HepG2 (cell line): ENCODE data around the gene NAP1L4. TPM values are rescaled to one million over a fixed set of nuclear protein-coding genes. Genes with fewer than 3 reads are reported as not detected.
A peak's percentile ranks its signal among the peaks of the same experiment; 100 is the strongest.

Experiments used
- ATAC-seq: fragments of 200-7000 bp; cut with Tn5 transposase; 3 replicates; pipeline ENCODE4 v1.9.1; 2020; ENCODE audit warnings: mild to moderate bottlenecking, moderate library complexity
- BruUV-seq: library from RNA; stranded (reverse); fragments of 400-500 nt; replicated peaks from 2 replicates; lab custom pipeline; 2021; lab: Mats Ljungman, UMichigan
- CTCF ChIA-PET: fragments of 300-600 bp; formaldehyde crosslinking; extraction: SDS; loops from one replicate; lab custom pipeline; 2021; ENCODE audit warnings: low total read pairs, inconsistent platforms, low intra/inter-chr PET ratio; lab: Yijun Ruan, JAX
- POLR2A ChIA-PET: fragments of 350-600 bp; sonication (Branson Sonifier 250); formaldehyde crosslinking; loops from one replicate; lab custom pipeline; 2020; ENCODE audit warnings: antibody characterized with exemption, inconsistent platforms; lab: Yijun Ruan, JAX
- DNase-seq: peaks from one replicate; pipeline ENCODE4 v3.0.0-alpha.2; 2015; ENCODE audit warnings: low spot score
- FAIRE-seq: peaks from 3 replicates; lab custom pipeline; 2011; peaks lifted over from hg19 to GRCh38; lab: Jason Lieb, UNC
- H2AFZ ChIP-seq: one replicate; pipeline ENCODE4 v1.6.1; 2011; ENCODE audit warnings: low read length, inconsistent platforms
- H3K27ac ChIP-seq: fragments of 300-600 bp; 3 replicates; pipeline ENCODE4 v1.8.0; 2011; ENCODE audit warnings: mixed run types, mild to moderate bottlenecking, mixed read lengths, low read length, inconsistent platforms; ENCODE audit not compliant: insufficient read depth; ENCODE audit errors: extremely low read length
- H3K27me3 ChIP-seq, 2 experiments: fragments of 200-600 bp in 1 of 2; 2 replicates in 1 of 2; 3 replicates in 1 of 2; pipeline versions ENCODE4 v1.6.0 to v1.8.0; 2011; ENCODE audit warnings: low read length in 2 of 2, mild to moderate bottlenecking in 2 of 2, moderate library complexity in 2 of 2, inconsistent platforms in 1 of 2; ENCODE audit not compliant: insufficient read depth in 2 of 2, control insufficient read depth in 1 of 2
- H3K36me3 ChIP-seq, 2 experiments: fragments of 200-600 bp in 1 of 2; replicated peaks in 1 of 2; 2 replicates in 1 of 2; 3 replicates in 1 of 2; pipeline versions ENCODE4 v1.5.1 to v1.8.0; 2011; ENCODE audit warnings: low read length in 2 of 2, inconsistent platforms in 1 of 2; ENCODE audit not compliant: insufficient read depth in 2 of 2, control insufficient read depth in 1 of 2
- H3K4me1 ChIP-seq: 2 replicates; pipeline ENCODE4 v1.5.1; 2012; ENCODE audit warnings: low read length, inconsistent platforms; ENCODE audit not compliant: insufficient read depth
- H3K4me2 ChIP-seq: 2 replicates; pipeline ENCODE4 v1.6.0; 2011; ENCODE audit warnings: low read depth, low read length, inconsistent platforms
- H3K4me3 ChIP-seq, 3 experiments: fragments of 200-600 bp in 1 of 3; sonication (generic), shearing (Covaris generic) in 1 of 3; replicated peaks in 1 of 3; 2 replicates each; pipeline ENCODE4 v1.5.1; 2011 to 2016; ENCODE audit warnings: low read length in 3 of 3, inconsistent platforms in 2 of 3, low read depth in 2 of 3, mild to moderate bottlenecking in 2 of 3, control low read depth in 1 of 3, mixed read lengths in 1 of 3; ENCODE audit not compliant: insufficient read depth in 1 of 3
- H3K79me2 ChIP-seq: one replicate; pipeline ENCODE4 v1.6.1; 2011; ENCODE audit warnings: low read length, inconsistent platforms; ENCODE audit not compliant: insufficient read depth
- H3K9ac ChIP-seq: 2 replicates; pipeline ENCODE4 v1.6.0; 2011; ENCODE audit warnings: mild to moderate bottlenecking, low read depth, low read length, inconsistent platforms; ENCODE audit not compliant: insufficient read depth
- H3K9me3 ChIP-seq: 2 replicates; pipeline ENCODE4 v1.5.1; 2012; ENCODE audit warnings: mild to moderate bottlenecking, low read length
- H4K20me1 ChIP-seq: 2 replicates; pipeline ENCODE4 v1.6.0; 2011; ENCODE audit warnings: inconsistent platforms, mild to moderate bottlenecking, low read length, moderate library complexity; ENCODE audit not compliant: insufficient read depth
- BHLHE40 ChIP-seq: IDR thresholded peaks from 2 replicates; pipeline ENCODE4 v1.6.1; 2011; ENCODE audit warnings: low read length, improper control_type of control experiment
- CREB1 ChIP-seq, 2 experiments: fragments of 450-650 bp in 1 of 2; IDR thresholded peaks; 2 replicates each; pipeline ENCODE4 v1.6.1; 2016 to 2017; ENCODE audit warnings: control low read depth in 1 of 2, mild to moderate bottlenecking in 1 of 2, missing compliant biosample characterization in 1 of 2, missing genetic modification characterization in 1 of 2
- ETV5 ChIP-seq: IDR thresholded peaks from 2 replicates; pipeline ENCODE4 v1.6.1; 2018; ENCODE audit warnings: missing biosample characterization, missing genetic modification reagents, inconsistent platforms, borderline replicate concordance
- KAT7 ChIP-seq: IDR thresholded peaks from 2 replicates; pipeline ENCODE4 v1.6.1; 2018; ENCODE audit warnings: borderline replicate concordance, missing compliant biosample characterization
- MAFK ChIP-seq, 2 experiments: IDR thresholded peaks in 1 of 2; conservative IDR thresholded peaks in 1 of 2; 2 replicates each; pipeline ENCODE4 v1.6.1; 2011; ENCODE audit warnings: improper control_type of control experiment in 2 of 2, low read length in 2 of 2
- U2AF1 ChIP-seq: fragments of 200-400 bp; formaldehyde crosslinking; optimal IDR thresholded peaks from 2 replicates; pipeline ENCODE3; 2017; ENCODE audit warnings: mild to moderate bottlenecking, low read depth, low read length
- YY1 ChIP-seq: IDR thresholded peaks from 2 replicates; pipeline ENCODE4 v1.6.1; 2011; ENCODE audit warnings: low read length, low read depth, moderate library complexity, mild to moderate bottlenecking; ENCODE audit not compliant: insufficient read depth, insufficient replicate concordance
- ZKSCAN1 ChIP-seq: fragments of 150-350 bp; IDR thresholded peaks from 2 replicates; pipeline ENCODE4 v1.6.1; 2014; ENCODE audit warnings: low read length
- ZNF296 ChIP-seq: sonication (generic); formaldehyde crosslinking; conservative IDR thresholded peaks from 2 replicates; pipeline ENCODE4 v1.5.0; 2020; ENCODE audit warnings: mild to moderate bottlenecking, missing genetic modification reagents
- ZNF556 ChIP-seq: sonication (generic); formaldehyde crosslinking; IDR thresholded peaks from 2 replicates; pipeline ENCODE4 v1.4.0; 2020; ENCODE audit warnings: mild to moderate bottlenecking, missing genetic modification reagents, borderline replicate concordance
- WGBS: methylation state at CpG from one replicate; pipeline ENCODE4 v1.1.6; 2017; ENCODE audit warnings: low lambda C conversion rate; 5-methylcytosine and 5-hydroxymethylcytosine counted together
- in situ Hi-C: cut with HindIII; loops from 2 replicates; pipeline ENCODE4 v1.10.0; 2017; ENCODE audit warnings: low pct_unique_long_range_greater_than_20kb; ENCODE audit not compliant: extremely low pct_ligation_motif_present
- intact Hi-C: fragments of 100-400 bp; cut with micrococcal nuclease; formaldehyde crosslinking; loops from one replicate; pipeline ENCODE4 v1.10.0; 2022; ENCODE audit not compliant: unreplicated experiment
- polyA plus RNA-seq, 8 experiments: library from polyadenylated mRNA; depleted of rRNA in 3 of 8; stranded (reverse) in 7 of 8; unstranded in 1 of 8; fragments of >200 nt; fragmentation: Illumina TruSeq in 4 of 8; extraction: Trizol in 4 of 8; gene quantifications; 2 replicates each; pipeline versions ENCODE4 v1.2.1 to v1.2.3, GENCODE V29; 2011 to 2016; ENCODE audit warnings: low read depth in 4 of 8, missing spikeins in 1 of 8, mixed read lengths in 1 of 8; ENCODE audit not compliant: insufficient read depth in 1 of 8
- total RNA-seq, 5 experiments: library from RNA; depleted of rRNA; stranded (reverse); fragments of >200 nt; fragmentation: Illumina TruSeq; extraction: Trizol; gene quantifications; 2 replicates each; pipeline ENCODE4 v1.2.3, GENCODE V29; 2016; ENCODE audit warnings: low read depth in 1 of 5
- TF ChIP-seq, protein P1 (sequence below): sonication (generic); formaldehyde crosslinking; IDR thresholded peaks from 2 replicates; pipeline ENCODE4 v1.4.0; 2020; ENCODE audit warnings: missing genetic modification reagents
- TF ChIP-seq, protein P2 (sequence below): sonication (generic); formaldehyde crosslinking; IDR thresholded peaks from 2 replicates; pipeline ENCODE4 v1.8.0; 2022; ENCODE audit warnings: mild to moderate bottlenecking, missing genetic modification reagents, borderline replicate concordance
- TF ChIP-seq, protein P3 (sequence below): sonication (generic); formaldehyde crosslinking; IDR thresholded peaks from 2 replicates; pipeline ENCODE4 v1.5.1; 2020; ENCODE audit warnings: mild to moderate bottlenecking, missing genetic modification reagents, moderate library complexity

Gene NAP1L4
- total and polyA plus RNA-seq, 2 of the 13 experiments (the other 11 are each of a cell fraction or from before 2014, with no cell fraction given): 64.0 to 186 TPM

DNA sequence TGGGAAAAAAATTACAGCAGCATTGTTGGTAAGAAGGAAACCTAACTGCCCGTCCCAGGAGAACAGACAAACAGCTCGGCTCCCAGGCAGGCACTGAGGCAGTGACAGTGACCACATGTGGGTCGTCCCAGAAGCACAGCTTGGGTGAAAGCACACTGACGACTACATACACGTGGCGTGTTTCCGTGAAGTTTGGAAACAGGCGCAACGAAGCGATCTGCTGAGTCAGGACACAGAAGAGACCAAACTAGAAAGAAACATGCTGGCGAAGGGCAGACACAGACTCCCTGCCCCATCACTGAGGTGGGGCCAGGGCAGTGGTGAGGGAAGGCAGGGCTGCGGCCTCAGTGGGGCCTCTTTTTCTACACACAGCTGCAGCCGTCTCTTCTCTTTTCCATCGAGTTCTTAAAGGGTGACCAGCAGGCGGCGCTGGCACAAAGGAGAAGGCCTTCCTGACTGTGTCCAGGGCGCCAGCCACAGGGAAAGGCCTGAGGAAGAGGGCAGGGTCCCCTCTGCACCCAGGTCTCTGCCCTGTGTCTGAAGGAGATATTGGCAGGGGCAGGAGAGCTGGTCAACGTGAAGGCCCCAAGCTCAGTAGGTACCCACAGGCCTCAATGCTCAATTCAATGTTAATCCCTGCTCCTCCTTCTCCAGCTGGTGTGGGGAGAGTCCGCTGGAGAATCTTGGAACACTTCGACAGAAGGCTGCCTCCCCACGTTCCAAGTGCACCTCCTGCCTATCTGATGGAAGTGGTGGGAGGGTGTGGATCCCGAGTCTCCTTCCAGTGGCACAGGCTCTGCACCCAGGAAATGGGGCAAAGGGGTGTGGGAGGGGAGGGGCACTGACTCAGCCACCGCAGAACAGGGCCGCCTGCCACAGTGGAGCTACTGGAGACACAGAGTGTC lies 45.2 kb upstream of the NAP1L4 start:
- ATAC-seq (peak; percentile 96), DNase-seq (peak; percentile 66), FAIRE-seq (no peak)
- in situ Hi-C loops: loop anchor here (10.0 kb wide), 1 partner anchor 178 kb away; the partner anchor contains the start of gene MRGPRG
- no peak overlapping the region for H3K9ac ChIP-seq
- ChIA-PET POLR2A (no interaction called here), CTCF (interaction anchor here (1.4 to 4.7 kb wide), 3 partner anchors 53 to 180 kb away, joined by 3 to 53 read pairs (median 5); no protein-coding TSS in a partner anchor)
- H4K20me1 ChIP-seq: peaks cover 7% of the 10 kb centered on the region; the same call in 1 of the 2 replicates
- no TSS peak for BruUV-seq
- H3K79me2 ChIP-seq: no peaks in the 10 kb centered on the region
- H3K27me3 ChIP-seq: no peaks in the 10 kb centered on the region
- H3K4me1 ChIP-seq: no peaks in the 10 kb centered on the region
- H3K36me3 ChIP-seq: peaks cover 28 to 80% of the 10 kb centered on the region in 2 experiments; a peak in 4 of 5 replicates
- H2AFZ ChIP-seq: no peak overlapping the region
- H3K4me3 ChIP-seq: no peak overlapping the region
- WGBS: 72% methylated on average over 23 of the region's 24 CpGs
- H3K9me3 ChIP-seq: no peaks in the 10 kb centered on the region
- H3K4me2 ChIP-seq: no peak overlapping the region
- intact Hi-C loops: loop anchor here (1.0 kb wide), 2 partner anchors 50 to 54 kb away; no protein-coding TSS in a partner anchor
- no peak overlapping the region for H3K27ac ChIP-seq
- TF ChIP-seq, protein P1, sequence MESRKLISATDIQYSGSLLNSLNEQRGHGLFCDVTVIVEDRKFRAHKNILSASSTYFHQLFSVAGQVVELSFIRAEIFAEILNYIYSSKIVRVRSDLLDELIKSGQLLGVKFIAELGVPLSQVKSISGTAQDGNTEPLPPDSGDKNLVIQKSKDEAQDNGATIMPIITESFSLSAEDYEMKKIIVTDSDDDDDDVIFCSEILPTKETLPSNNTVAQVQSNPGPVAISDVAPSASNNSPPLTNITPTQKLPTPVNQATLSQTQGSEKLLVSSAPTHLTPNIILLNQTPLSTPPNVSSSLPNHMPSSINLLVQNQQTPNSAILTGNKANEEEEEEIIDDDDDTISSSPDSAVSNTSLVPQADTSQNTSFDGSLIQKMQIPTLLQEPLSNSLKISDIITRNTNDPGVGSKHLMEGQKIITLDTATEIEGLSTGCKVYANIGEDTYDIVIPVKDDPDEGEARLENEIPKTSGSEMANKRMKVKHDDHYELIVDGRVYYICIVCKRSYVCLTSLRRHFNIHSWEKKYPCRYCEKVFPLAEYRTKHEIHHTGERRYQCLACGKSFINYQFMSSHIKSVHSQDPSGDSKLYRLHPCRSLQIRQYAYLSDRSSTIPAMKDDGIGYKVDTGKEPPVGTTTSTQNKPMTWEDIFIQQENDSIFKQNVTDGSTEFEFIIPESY (CRISPR knock-in tag): peak; percentile 95
- no peak for TF ChIP-seq U2AF1
- TF ChIP-seq ZKSCAN1: peak; percentile 35; the same call in 1 of the 2 replicates
- TF ChIP-seq, protein P2, sequence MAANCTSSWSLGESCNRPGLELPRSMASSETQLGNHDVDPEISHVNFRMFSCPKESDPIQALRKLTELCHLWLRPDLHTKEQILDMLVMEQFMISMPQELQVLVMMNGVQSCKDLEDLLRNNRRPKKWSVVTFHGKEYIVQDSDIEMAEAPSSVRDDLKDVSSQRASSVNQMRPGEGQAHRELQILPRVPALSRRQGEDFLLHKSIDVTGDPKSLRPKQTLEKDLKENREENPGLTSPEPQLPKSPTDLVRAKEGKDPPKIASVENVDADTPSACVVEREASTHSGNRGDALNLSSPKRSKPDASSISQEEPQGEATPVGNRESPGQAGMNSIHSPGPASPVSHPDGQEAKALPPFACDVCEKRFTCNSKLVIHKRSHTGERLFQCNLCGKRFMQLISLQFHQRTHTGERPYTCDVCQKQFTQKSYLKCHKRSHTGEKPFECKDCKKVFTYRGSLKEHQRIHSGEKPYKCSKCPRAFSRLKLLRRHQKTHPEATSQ (CRISPR knock-in tag): no peak
- no peak for TF ChIP-seq ETV5 (CRISPR knock-in tag)
- peak; percentile 25 to 61; a peak in 3 of 4 replicates for TF ChIP-seq MAFK (conservative IDR thresholded peaks at IDR 0.05 in 1 of 2, IDR thresholded peaks at IDR 0.05 in 1 of 2; ENCODE audit: low read length in 2 of 2)
- TF ChIP-seq ZNF296: no peak
- TF ChIP-seq, protein P3, sequence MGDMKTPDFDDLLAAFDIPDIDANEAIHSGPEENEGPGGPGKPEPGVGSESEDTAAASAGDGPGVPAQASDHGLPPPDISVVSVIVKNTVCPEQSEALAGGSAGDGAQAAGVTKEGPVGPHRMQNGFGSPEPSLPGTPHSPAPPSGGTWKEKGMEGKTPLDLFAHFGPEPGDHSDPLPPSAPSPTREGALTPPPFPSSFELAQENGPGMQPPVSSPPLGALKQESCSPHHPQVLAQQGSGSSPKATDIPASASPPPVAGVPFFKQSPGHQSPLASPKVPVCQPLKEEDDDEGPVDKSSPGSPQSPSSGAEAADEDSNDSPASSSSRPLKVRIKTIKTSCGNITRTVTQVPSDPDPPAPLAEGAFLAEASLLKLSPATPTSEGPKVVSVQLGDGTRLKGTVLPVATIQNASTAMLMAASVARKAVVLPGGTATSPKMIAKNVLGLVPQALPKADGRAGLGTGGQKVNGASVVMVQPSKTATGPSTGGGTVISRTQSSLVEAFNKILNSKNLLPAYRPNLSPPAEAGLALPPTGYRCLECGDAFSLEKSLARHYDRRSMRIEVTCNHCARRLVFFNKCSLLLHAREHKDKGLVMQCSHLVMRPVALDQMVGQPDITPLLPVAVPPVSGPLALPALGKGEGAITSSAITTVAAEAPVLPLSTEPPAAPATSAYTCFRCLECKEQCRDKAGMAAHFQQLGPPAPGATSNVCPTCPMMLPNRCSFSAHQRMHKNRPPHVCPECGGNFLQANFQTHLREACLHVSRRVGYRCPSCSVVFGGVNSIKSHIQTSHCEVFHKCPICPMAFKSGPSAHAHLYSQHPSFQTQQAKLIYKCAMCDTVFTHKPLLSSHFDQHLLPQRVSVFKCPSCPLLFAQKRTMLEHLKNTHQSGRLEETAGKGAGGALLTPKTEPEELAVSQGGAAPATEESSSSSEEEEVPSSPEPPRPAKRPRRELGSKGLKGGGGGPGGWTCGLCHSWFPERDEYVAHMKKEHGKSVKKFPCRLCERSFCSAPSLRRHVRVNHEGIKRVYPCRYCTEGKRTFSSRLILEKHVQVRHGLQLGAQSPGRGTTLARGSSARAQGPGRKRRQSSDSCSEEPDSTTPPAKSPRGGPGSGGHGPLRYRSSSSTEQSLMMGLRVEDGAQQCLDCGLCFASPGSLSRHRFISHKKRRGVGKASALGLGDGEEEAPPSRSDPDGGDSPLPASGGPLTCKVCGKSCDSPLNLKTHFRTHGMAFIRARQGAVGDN (CRISPR knock-in tag): peak; percentile 34
- TF ChIP-seq BHLHE40: no peak
- no peak for TF ChIP-seq KAT7 (CRISPR knock-in tag)
- peak; percentile 30 for TF ChIP-seq YY1
- TF ChIP-seq ZNF556 (CRISPR knock-in tag): no peak
- TF ChIP-seq CREB1 (IDR thresholded peaks at IDR 0.05): no peak
- TF ChIP-seq CREB1 (CRISPR knock-in tag; IDR thresholded peaks at IDR 0.05): no peak
